GM12864 (cell line): Measurements from ENCODE around the gene LRTM1.

Experiments used
- DNase-seq: peaks from one replicate; pipeline ENCODE4 v3.0.0-alpha.2; 2011; ENCODE audit warnings: low read depth
- H3K4me3 ChIP-seq: 2 replicates; pipeline ENCODE4 v1.5.1; 2011; ENCODE audit warnings: mild to moderate bottlenecking, low read depth, low read length, control low read depth
- CTCF ChIP-seq: IDR thresholded peaks from 2 replicates; pipeline ENCODE4 v1.5.1; 2011; ENCODE audit warnings: low read depth, mild to moderate bottlenecking, moderate library complexity, low read length, control low read depth, inconsistent platforms; ENCODE audit errors: missing control alignments

LRTM1 gene

GRCh38 chr3:54949491-54950044, 21.7 kb upstream of the LRTM1 start:
- no peak for DNase-seq
- H3K4me3 ChIP-seq: no peak overlapping the region
- TF ChIP-seq CTCF: no peak

- H3K4me3 ChIP-seq: no peak overlapping the region
- DNase-seq: no peak
- TF ChIP-seq CTCF: no peak
These were observed 14.0 kb upstream of the LRTM1 start for GRCh38 chr3:54941690-54942362.

- DNase-seq: no peak
- no peak for TF ChIP-seq CTCF
- no peak overlapping the region for H3K4me3 ChIP-seq
These were observed 13.1 kb upstream of the LRTM1 start for GRCh38 chr3:54940971-54941370.

- no peak for DNase-seq
- H3K4me3 ChIP-seq: no peak overlapping the region
- TF ChIP-seq CTCF: no peak
These were observed 11.9 kb upstream of the LRTM1 start for GRCh38 chr3:54939557-54940300.

GRCh38 chr3:54936561-54936960, 8.7 kb upstream of the LRTM1 start:
- DNase-seq: no peak
- TF ChIP-seq CTCF: no peak
- no peak overlapping the region for H3K4me3 ChIP-seq

- DNase-seq: no peak
- no peak for TF ChIP-seq CTCF
These were observed 8.0 kb upstream of the LRTM1 start for GRCh38 chr3:54935869-54936268.

More at GRCh38 chr3:54935869-54936268, 8.0 kb upstream of the LRTM1 start:
- no peak overlapping the region for H3K4me3 ChIP-seq
